Dermis microvascular lymphatic vessel endothelial cell (primary cell): ENCODE measurements around the gene TMEM132D. TPM values are rescaled to one million over a fixed set of nuclear protein-coding genes. Genes with fewer than 3 reads are reported as not detected.
"Not testable (repeated sequence)": the region's sequence is repeated elsewhere in the genome, so short reads cannot be mapped to it uniquely, and the experiment has no call there.

Experiments used
- DNase-seq, 2 donors: peaks; one replicate each; pipeline versions ENCODE4 v3.0.0 to v3.0.0-alpha.2; 2010; ENCODE audit warnings: low read depth in 2 of 2
- total RNA-seq: library from RNA; depleted of rRNA; stranded (reverse); fragments of >200 nt; gene quantifications from 2 replicates; pipeline ENCODE4 v1.2.1, GENCODE V29; 2014

The TMEM132D gene
- total RNA-seq, 1 donor from 2014 or later: not detected

DNA sequence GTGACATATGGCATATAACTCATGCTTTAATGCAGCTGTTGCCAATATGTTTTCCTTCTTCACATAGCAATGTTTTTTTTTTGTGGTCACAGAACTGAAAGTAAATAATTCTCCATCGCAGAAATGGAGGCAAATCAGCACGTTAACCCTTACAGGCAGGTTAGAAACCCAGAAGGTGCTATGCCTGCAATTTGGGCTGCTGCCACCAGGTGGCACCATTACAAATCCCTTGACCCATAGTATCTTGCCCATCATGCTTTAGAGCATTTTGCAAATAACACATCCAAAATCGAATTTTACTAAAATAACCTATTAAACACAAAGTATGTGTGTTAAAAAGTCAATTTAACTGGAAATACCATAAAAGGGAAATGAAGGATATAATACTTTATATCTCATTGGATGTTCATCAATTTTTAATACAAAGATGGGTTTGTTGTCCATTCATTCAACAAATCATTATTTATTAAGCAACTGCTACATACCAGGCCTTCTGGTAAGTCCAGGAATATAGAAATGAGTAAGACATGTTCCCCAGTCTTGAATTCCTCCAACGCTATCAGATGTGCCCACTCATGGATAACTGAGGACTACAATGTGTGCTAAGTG, 710.5 kb downstream of the TMEM132D start:
- DNase-seq: peak in 1 of 2 donors; percentile 5

DNA sequence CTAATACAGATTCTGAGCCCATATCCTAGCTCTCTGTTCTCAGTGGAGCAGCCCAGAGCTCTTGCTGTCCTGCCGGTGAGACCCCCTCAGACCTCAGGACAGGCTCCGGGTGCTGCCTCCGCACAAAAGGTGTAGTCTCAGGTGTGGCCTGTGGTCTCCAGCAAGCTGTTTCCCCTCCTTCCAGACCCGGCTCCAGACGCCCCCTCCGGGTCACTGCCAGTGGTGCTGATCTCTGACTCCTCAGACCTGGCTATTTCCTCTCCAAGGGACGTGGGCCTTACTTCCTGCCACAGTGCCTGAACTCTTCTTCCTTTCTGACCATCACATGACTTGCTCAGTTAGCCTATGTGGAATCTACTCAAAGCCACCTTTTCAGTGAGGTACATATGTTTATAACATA, 713.0 kb downstream of the TMEM132D start:
- DNase-seq: no peak

DNA sequence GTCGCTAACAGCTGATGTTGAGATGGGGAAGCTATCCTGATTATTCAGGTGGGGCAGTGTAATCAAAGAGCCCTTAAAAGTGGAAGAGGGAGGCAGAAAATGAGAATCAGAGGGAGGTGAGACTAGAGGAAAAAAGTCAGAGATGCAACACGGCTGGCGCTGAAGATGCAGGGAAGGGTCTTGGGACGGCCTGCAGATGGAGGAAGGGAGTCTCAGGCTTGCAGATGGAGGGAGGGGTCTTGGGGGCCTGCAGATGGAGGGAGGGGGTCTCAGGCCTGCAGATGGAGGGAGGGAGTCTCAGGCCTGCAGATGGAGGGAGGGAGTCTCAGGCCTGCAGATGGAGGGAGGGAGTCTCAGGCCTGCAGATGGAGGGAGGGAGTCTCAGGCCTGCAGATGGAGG, 713.9 kb downstream of the TMEM132D start:
- DNase-seq: not testable (repeated sequence)

GRCh38 chr12:129186952-129187351, 716.9 kb downstream of the TMEM132D start:
- no peak for DNase-seq

- DNase-seq: no peak
These were observed 718.0 kb downstream of the TMEM132D start for GRCh38 chr12:129185855-129186254.

DNA sequence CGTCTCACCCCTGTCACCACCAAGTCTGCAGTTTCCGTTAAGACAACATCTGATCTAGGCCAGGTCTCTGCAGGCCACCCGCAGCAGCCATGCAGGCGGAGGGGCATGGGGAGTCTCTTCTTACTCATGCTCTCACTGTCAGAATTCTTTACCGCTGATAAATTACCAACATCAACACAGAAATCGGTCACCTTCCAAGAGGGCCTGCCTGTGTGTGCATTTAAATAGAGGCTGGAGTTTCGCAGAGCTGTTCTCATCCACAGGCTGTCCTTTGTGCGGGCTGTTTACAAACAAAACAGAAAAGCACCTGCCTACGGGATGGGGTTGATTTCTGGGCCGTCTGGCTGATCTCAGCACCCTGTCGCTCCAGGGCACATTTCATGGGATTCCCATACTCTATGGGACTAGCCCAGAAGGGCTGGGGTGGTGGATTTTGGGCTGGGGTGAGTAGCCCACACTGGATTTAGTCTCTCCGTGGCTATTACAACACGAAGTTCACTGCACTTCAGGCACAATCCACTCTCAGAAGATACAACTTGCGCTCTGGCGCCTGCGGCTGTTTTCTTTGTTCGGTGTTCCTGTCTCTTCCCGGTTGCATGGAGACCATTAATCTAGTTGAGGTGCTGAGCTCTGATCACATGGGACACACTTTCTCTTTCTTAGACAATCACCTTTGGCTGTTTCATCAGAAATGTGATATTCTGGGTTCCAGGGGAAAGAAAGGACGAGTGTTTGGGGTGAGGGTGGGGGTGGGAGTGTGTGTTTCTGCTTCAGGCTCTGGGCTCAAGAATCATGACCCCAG, 719.5 kb downstream of the TMEM132D start:
- no peak for DNase-seq

DNA sequence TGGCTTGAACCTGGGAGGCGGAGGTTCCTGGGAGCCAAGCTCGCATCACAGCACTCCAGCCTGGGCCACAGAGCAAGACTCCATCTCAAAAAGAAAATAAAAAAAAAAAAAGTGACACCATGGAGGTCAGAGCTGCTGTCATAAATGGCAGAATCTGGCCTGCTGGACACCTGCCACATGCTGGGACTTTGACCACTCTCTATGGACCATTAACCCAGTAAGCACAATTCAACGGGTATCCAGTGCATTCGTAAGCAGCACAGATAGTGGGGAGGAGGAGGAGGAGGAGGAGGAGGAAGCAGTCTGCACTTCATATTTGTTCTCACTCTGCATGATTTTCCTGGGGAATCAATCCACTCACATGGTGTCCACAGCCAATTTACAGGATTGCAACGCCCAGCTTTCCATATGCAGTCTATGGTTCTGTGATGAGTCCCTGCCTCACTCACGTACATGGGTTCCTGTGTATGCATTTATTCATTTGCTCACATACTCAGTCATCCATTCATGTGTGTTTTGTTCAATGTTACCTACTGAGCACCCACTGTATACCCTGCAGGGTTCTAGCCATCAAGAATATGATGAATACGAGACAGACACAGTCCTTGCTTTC, 723.8 kb downstream of the TMEM132D start:
- no peak for DNase-seq

GRCh38 chr12:129169928-129170327, 733.9 kb downstream of the TMEM132D start:
- no peak for DNase-seq

DNA sequence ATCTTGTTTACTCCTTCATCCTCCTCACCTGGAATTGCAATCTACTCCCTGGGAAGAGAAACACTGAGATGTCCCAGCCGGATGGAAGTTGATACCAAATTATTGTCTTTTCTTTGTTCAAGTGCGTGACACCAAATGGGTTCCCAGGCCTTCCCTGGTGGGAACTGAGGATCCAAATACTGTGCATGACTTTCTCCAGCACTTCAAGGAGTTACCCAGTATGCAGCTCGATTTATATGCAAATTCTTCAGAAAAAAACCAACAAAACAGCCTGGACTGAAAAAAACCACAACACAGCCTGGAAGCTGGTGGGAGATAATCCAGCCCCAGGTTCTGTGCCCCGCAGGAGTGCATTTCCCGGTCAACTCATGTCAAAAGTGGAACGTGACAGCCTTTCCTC, 740.0 kb downstream of the TMEM132D start:
- no peak for DNase-seq

GRCh38 chr12:129163461-129163860, 740.4 kb downstream of the TMEM132D start:
- no peak for DNase-seq

DNA sequence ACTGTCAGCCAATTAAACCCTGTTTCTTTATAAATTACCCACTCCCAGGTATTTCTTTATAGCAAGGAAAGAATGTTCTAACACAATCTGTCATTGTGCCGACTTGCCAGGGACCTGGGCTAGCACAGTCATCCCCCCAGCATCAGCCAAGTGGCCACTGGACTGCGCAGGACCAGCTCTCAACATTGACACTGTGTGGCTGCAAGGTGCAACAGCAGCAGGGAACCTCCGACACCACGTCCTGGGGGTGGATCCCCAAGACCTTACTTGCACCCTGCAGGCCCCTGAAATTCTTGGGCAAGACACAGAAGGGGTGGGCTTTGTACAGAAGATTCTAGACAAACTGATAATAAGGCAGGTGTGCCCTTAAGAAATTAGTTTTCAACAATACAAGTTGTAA, 741.0 kb downstream of the TMEM132D start:
- no peak for DNase-seq

DNA sequence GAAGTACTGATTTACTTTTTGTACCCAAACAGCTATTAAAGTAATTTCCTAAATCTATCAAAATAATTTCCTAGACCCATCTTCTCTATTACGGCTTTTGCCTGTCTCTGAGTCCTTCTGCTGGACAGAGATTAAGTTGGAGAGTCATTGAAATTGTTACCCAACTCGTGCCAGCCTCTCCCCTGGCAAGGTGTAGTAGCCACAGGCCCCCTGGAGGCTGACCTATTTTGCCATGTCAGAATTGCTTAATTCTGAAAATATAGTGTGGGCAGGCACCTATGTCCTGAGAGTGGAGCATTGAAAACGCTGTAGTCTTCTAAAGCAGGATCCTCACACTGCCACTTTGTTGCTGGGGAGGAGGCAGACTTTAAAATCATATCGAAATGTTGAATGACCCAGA, 742.3 kb downstream of the TMEM132D start:
- DNase-seq: no peak

DNA sequence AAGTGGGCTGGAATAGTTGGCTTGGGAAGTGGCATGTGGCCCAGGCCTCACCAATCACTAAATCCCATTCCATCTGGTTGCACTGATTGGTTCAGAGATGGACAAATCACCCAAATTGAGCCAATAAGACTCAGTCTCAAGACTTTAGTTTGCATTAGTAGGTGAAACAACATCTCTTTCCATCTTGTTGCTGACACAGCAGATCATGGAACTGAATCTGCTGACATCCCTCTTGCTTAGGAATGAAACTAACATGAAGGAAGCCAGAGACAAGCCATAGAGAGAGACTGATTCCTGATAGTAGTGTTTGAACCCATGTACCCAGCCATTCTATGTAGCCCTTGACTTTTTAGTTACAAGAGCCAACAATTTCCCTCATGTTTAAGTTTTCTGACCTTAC, 743.5 kb downstream of the TMEM132D start:
- DNase-seq: no peak

- no peak for DNase-seq
These were observed 751.3 kb downstream of the TMEM132D start for GRCh38 chr12:129152351-129153104.

DNA sequence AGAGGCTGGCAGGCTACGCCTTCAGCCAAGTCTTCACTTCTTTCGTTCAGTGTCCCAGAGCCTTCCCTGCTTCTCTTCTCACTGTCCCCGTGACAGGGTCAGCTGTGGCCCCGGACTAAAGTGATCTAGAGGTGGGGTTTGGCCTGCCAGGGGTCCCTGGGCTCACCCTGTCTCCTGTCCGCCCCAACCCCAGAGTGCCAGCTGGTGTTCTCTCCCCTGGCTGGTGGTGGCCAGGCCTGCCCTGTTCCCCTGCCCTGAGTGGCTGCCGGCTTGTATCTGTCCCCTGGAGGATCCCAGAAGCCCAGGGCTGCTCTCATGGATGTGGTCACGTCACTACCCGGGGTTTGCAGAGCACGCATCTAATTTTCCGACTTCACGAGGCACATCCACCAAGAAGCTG, 753.1 kb downstream of the TMEM132D start:
- DNase-seq: no peak

DNA sequence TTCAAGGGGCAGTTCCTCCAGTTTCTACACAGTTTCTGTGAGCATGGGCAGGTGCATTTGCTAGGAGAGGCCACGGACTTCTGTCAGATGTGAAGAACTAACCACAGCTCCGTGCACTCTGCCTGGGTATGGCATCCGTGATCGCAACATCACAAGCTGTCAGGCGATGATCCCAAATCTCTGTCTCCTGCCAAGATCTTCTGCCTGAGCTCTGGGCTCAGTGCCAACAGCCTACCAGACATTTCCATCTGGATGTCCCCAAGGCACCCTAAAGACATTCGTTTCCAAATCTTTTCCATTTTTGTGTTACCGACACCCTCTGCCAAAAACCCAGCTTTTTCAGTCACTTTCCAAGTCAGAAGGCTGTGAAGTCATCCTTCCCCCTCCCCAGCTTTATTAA, 758.4 kb downstream of the TMEM132D start:
- no peak for DNase-seq

DNA sequence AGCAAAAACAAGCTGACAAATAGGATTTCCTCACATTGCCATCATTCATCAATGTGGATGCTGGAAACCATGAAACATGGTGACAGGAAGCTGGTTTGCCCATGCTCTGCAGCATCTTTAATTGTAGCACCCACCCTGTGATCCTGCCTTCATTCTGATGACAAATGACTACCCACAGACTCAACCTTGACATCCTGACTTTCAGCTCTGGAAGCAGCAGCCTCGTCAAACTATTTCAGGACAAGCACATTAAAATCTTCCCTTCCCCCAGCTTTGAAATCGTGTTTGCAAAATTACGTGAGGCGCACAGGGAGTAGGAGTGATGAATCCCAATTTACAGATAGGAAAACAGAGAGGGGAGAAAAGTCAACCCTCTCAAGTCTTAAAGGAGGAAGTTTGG, 765.0 kb downstream of the TMEM132D start:
- no peak for DNase-seq

GRCh38 chr12:129136694-129137325, 767.0 kb downstream of the TMEM132D start:
- no peak for DNase-seq

DNA sequence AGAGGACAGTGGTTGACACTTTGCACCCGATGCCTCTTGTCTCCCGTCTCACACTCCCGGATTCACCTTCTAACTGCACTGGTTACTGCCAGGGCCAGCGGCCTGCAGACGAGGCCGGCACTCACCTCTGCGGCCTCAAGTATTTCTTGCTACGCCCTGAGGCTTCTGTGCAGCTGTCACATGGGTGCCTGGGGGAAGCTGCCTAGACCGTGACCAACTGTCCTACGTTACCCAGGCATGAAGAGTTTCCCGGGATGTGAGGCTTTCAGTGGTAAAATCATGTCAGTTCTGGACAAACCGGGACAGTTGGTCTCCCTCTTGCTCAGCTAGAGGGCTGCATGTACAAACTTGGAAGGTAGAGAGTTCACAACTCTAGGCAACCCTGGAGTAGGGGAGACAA, 776.1 kb downstream of the TMEM132D start:
- DNase-seq: no peak

DNA sequence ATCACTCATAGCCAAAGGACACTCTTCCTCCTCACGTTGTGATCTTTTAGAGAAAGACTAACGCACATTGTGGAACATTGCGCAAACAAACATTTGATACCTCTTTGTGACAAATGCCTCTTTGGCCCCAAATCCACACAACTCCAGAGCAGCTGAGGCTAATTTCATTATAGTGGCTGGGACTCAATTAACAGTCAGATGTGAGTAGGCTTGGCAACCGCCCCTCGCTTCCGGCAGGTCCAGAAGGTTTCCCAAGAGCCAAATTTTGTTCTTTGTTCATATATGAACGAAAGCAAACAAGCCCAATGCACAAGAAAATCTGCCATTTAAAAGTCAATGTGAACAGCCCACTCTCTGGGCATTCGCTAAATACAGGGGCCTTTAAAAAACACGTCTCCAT, 776.6 kb downstream of the TMEM132D start:
- DNase-seq: no peak

GRCh38 chr12:129119537-129119936, 784.3 kb downstream of the TMEM132D start:
- no peak for DNase-seq

DNA sequence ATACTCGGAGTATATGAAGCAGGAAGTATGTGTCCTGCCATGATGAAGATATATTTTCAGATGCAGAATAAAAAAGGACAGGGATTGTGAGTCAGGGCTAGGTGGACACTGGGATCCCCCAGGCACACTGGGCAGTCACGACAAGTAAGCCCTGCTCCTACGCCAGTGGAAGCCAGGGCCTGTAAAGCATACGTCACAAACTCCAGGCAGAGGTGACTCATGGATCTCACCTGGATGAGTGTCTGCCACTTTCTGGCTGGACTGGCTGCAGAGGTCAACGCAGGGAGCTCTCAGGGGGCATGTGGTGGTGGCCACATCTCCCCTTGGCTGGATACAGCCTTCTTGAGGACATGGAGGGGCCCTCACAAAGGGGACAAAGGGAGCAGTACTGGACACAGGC, 788.3 kb downstream of the TMEM132D start:
- no peak for DNase-seq
